Measurements from ENCODE around the gene CD4.
"Not testable (repeated sequence)": the region's sequence is repeated elsewhere in the genome, so short reads cannot be mapped to it uniquely, and the experiment has no call there.

The CD4 gene

GRCh38 chr12:6788972-6789924 lies at the start of gene CD4:
CD4 (plus strand) TSS chr12:6789528; CDS start chr12:6800139, 10,611 bp downstream.
- peak; percentile 73 to 76 for DNase-seq

GRCh38 chr12:6742080-6742479 lies 47.2 kb upstream of the CD4 start:
- DNase-seq, result not testable (repeated sequence)

GRCh38 chr12:6742834-6743233 lies 46.5 kb upstream of the CD4 start:
- no peak for DNase-seq

- DNase-seq, result not testable (repeated sequence)
Observed at GRCh38 chr12:6743300-6743699, 46.0 kb upstream of the CD4 start.

GRCh38 chr12:6745741-6746525 lies 43.4 kb upstream of the CD4 start:
- DNase-seq, result peak; percentile 68 to 71

- no peak for DNase-seq
Observed at GRCh38 chr12:6747216-6747615, 42.1 kb upstream of the CD4 start.

- no peak for DNase-seq
Observed at GRCh38 chr12:6748761-6749160, 40.6 kb upstream of the CD4 start.

- no peak for DNase-seq
Observed at GRCh38 chr12:6750506-6750905, 38.8 kb upstream of the CD4 start.

GRCh38 chr12:6751767-6752166 lies 37.6 kb upstream of the CD4 start:
- no peak for DNase-seq

- no peak for DNase-seq
Observed at GRCh38 chr12:6752167-6752920, 37.0 kb upstream of the CD4 start.

- peak; percentile 86 to 88 for DNase-seq
Observed at GRCh38 chr12:6752921-6753771, 36.2 kb upstream of the CD4 start, which contains the start of gene MLF2. MLF2 (minus strand) TSS chr12:6753141; CDS start chr12:6752334, 807 bp downstream.

GRCh38 chr12:6753772-6754356 lies 35.5 kb upstream of the CD4 start:
- DNase-seq, result no peak

GRCh38 chr12:6754411-6754810 lies 34.9 kb upstream of the CD4 start:
- DNase-seq, result no peak

- DNase-seq, result no peak
Observed at GRCh38 chr12:6757028-6757690, 32.2 kb upstream of the CD4 start.

- DNase-seq, result no peak
Observed at GRCh38 chr12:6758506-6759095, 30.7 kb upstream of the CD4 start.

- no peak for DNase-seq
Observed at GRCh38 chr12:6759741-6760140, 29.6 kb upstream of the CD4 start.

- DNase-seq, result no peak
Observed at GRCh38 chr12:6763380-6763779, 25.9 kb upstream of the CD4 start.

GRCh38 chr12:6764011-6764828 lies 25.1 kb upstream of the CD4 start:
- peak; percentile 74 to 86 for DNase-seq

- DNase-seq, result no peak
Observed at GRCh38 chr12:6765048-6765633, 24.2 kb upstream of the CD4 start.

Data from Kasumi-1 (cell line).